ENCODE data around the gene PAN3.

The PAN3 gene

DNA sequence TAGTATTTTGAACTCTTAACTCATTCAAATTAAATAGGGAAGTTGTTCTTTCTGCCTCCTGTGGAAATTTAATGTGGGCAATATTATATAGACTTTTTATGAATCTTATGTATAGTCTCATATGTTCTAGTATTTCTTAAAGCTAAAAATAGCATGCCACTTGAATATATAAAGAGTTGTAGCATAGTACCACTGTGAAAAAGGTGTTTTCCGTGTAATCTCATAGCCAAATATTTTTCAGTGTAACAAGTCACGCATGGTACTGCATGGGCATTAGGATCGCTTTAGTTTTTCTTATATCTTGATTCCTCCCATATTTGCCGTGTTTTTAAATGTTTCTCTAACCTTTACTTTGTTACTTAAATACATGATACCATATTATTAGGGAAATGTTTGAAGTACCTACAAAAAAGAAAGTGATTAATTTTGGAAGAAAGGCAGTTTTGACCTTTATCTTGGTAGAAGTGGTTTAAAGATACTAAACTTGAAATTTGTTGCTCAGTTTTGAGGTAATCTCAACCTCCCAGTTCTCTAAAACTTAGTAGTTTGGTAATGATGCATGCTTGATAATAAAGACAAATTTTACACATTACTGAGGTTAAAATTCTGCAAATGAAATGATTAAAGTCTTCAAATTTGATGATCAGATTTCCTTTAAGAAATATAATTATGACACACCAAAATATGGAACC, 81.2 kb downstream of the PAN3 start:
- no peak for DNase-seq (ENCODE audit: low read depth)

DNA sequence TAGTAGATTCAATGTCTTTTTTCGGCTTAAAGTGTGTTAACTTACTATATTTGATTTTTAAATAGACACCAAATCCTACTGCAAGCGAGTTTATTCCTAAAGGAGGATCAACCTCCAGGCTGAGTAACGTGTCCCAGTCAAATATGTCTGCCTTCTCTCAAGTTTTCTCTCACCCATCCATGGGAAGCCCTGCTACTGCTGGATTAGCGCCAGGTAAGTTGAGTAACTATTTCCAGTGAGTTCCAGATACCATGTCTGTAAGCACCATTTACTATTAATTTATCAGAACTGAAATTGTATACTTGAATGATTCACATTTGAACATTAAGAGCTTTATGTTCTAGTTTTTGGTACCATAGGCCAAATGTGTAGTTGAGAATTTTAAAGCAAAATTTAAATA, 81.8 kb downstream of the PAN3 start:
- no peak for DNase-seq (ENCODE audit: low read depth)

DNA sequence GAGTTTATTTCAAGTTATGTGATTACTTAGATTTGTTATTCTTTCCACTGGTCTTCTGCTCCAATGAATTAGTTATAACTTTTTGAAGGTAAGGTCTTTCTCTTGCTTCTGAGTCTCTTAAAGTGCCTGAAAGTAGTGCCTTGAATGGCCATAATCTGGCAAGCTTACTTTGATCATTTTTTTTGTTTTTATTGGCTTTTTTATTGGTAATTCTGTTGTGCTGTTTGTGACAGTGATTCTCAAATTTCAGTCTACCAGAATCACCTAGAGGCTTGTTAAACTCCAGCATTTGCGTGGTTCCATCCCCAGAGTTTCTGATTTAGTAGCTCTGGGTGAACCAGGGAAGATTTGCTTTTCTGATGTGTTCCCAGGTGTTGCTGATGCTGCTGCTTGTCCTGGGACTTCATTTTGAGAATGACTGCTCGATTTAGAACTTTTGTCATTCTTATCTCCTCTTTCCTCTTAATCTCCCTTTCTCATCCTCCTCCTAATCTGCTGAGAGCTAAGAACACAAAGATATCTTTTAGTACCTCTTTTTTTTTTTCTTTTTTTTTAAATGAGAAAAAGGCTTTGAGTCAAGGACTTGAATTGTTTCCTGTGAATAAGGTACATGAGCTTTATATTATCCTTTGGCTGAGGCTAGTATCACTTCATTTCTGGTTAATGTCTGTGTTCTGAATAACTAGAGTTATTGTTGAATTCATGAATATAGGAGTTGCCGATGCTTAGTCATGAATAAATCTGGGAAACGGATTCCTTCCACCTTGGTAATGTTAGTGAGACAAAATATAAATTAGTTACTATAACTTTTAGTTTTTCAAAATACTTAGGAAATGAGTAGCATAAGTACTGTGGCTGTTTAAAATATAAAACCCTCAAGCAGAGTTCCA, 91.4 kb downstream of the PAN3 start:
- no peak for DNase-seq (ENCODE audit: low read depth)

DNA sequence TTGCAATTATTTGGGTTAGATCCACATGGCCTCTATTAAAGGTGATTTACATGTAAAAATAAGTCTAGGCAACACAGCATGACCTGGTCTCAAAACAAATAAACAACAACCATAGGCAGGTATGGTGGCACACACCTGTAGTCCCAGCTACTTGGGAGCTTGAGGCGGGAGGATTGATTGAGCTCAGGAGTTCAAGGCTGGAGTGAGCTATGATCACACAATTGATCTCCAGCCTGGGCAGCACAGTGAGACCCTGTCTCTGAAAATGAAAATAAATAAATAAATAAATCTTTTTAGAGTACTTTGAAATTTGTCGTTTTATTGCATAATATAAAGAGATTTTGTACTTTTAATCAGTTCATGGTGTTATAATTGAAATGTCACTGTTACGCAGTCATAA, 93.3 kb downstream of the PAN3 start:
- no peak for DNase-seq (ENCODE audit: low read depth)

DNA sequence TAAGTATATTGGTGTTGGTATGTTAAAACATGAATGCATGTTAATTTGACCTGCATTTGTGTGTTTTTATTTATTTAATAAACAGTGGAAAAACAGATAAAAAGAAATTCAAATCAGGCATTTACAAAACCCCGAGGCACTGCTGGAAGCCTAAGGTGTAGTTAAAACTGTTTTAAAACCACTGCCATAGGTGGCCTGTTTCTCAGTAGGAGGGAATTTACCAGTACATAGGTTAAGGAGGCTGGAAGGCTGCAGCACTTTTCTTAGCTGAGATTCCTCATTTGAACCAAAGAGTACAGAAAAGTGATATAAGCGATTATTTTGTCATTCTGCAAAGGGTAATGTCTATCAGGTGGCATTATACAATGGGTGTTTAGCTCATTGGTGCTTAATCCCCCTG, 99.6 kb downstream of the PAN3 start:
- DNase-seq (ENCODE audit: low read depth) = no peak

DNA sequence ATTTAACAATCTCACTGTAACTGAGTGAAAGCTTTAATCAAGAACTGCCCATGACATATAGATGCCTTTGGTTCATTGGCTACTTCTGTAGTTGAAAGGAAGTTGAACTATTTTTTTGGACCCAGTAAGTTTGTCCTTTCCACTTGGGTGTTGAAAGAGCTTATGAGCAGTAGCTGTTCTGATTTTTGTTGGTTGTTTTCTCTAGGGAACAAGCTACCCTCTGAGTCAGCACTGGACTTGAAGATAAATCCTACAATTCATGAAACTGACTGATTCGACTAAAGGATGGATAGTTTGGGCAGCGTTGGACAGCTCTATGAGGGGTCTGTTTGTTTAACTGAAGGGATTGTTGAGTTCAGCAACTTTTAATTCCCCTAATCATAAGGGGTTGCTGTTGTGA, 101.0 kb downstream of the PAN3 start:
- DNase-seq (ENCODE audit: low read depth) = no peak

DNA sequence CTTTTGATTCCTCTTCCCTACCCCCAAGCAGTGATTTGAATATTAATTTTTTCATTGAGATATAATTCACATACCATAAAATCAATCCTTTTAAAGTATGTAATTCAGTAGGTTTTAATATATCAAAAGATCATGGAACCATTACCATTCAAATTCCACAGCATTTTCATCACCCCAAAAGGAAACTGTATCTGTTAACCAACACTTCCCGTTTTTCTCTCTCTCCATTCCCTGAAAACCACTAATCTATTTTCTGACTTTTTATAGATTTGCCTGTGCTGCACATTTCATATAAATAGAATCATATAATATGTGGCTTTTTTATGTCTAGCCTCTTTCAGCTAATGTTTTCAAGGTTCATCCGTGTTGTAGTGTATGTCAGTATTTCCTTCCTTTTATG, 107.1 kb downstream of the PAN3 start:
- DNase-seq (ENCODE audit: low read depth) = no peak

DNA sequence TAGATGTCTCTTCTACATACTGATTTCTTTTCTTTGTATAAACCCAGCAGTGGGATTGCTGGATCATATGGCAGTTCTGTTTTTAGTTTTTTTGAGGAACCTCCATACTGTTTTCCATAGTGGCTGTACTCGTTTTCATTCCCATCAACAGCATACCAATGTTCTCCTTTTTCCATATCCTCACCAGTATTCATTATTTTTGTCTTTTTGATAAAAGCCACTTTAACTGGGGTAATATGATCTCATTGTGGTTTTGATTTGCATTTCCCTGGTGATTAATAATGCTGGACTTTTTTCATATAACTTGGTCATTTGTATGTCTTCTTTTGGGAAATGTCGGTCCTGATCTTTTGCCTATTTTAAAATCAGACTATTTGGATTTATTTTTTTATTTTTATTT, 108.5 kb downstream of the PAN3 start:
- DNase-seq (ENCODE audit: low read depth) = no peak

DNA sequence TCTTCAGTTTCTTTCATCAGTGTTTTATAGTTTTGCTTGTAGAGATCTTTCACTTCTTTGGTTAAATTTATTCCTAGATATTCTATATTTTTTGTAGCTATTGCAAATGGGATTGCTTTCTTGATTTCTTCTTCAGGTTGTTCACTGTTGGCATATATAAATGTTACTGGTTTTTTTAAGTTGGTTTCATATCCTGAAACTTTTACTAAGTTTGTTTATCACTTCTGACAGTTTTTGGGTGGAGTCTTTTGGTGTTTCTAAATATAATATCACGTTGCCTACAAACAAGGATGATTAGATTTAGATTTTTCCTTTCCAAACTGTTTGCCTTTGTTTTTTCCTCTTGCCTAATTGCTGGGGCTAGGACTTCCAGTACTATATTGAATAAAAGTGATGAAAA, 109.7 kb downstream of the PAN3 start:
- no peak for DNase-seq (ENCODE audit: low read depth)

DNA sequence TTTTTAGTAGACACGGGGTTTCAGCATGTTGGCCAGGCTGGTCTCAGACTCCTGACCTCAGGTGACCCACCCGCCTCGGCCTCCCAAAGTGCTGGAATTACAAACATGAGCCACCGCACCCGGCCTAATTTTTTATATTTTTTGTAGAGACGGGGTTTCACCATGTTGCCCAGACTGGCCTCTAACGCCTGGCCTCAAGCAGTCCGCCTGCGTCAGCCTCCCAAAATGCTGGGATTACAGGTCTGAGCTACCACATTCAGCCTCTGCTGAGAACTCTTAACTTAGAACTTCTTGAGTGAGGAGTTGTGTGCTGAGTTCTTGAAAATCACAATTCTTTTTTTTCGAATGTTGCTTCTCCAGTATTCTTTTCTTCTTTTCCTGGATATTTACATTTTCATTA, 112.2 kb downstream of the PAN3 start:
- no peak for DNase-seq (ENCODE audit: low read depth)

DNA sequence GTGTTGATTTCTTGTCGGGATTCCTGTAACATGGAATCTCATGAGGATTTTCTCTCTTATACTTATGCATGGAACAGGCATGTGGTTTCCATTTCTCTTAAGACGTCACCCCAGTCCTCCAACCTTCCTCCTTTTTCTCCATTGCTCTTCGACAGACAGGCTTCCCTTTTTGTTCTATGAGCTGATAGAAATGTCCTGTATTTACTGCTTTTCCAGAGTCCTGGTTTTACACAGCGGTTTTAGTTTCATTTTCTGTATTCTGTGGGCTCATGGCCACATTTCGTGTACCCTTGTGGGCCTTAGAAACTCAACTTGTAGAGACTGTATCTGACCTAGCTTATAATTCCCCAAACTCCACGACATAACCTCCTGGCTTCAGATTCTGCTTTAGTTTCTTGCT, 113.1 kb downstream of the PAN3 start:
- no peak for DNase-seq (ENCODE audit: low read depth)

DNA sequence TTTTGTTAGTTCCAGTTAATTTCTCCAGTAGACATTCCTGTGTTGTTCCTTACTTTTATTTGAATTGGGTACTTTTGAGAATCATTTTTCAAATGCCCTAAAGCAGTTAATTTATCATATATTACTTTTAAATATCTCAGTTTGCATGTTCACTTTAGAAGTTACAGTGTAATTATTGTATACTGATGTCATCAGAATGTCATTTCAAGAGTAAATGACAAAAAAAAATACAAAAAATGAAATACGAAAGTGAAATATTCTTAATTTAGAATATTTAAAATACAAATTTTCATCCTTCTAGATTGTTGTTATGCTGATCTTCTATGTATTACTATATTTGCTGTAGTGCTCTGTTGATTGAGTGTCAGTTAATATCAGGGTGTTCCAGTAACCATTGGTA, 114.2 kb downstream of the PAN3 start:
- no peak for DNase-seq (ENCODE audit: low read depth)

DNA sequence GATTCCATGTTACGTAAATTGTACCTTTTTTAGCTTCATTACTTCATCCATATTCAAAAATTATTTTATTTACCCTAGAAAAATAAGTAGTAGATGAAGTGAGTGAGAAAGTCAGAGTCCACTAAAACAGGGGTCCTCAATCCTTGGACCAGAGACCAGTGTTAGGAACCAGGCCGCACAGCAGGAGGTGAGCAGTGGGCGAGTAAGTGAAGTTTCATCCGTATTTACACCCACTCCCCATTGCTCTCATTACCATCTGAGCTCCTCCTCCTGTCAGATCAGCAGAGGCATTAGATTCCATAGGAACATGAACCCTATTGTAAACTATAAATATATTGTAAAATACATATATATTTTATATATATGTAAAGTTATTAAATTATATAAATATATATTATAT, 119.0 kb downstream of the PAN3 start:
- no peak for DNase-seq (ENCODE audit: low read depth)

DNA sequence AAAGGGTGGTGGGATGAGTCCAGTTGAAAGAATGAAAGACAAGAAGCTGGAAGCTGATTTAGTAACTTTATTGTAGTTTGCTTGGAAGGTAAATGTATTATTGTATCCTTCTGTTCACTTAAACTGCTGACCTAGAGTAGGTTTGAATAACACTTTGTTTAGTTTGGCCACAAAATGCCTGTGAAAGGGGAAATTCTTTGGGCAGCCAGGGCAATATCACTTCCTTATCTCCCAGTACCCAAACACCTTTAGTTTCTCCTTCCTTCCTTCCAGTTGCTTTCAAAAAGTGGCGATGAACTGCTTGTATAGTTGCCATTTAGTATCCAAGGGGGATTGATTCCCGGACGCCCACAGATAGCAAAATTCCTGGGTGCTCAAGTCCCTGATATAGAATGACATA, 120.1 kb downstream of the PAN3 start:
- no peak for DNase-seq (ENCODE audit: low read depth)

DNA sequence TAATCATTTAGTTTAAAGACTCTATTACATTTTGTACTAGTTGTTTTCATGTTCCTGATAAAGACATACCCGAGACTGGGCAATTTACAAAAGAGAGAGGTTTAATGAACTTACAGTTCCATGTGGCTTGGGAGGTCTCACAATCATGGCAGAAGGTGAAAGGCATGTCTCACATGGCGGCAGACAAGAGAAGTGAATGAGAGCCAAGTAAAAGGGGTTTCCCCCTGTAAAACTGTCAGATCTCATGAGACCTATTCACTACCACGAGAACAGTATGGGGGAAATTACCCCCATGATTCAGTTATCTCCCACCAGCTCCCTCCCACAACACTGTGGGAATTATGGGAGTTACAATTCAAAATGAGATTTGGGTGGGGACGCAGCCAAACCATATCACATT, 129.2 kb downstream of the PAN3 start:
- no peak for DNase-seq (ENCODE audit: low read depth)

DNA sequence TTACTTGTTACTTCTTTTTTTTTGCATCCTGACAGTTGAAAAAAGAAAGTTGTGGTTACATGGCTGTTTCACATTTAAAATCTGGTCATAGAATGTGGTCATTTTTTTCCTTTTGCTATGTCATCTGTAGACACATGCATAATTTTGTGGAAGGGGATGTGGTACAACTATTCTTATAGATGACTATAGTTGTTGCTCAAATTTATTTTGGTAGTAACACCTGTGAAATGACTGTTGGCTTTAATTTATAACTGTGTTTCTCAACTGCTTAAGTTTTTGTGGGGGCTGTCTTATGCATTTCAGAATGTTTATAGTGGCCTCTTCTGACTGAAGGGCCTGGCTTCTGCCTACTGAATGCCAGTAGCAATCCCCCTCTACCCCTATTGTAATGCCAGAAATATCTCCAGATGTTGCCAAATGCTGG, 130.5 kb downstream of the PAN3 start:
- DNase-seq (ENCODE audit: low read depth) = no peak

DNA sequence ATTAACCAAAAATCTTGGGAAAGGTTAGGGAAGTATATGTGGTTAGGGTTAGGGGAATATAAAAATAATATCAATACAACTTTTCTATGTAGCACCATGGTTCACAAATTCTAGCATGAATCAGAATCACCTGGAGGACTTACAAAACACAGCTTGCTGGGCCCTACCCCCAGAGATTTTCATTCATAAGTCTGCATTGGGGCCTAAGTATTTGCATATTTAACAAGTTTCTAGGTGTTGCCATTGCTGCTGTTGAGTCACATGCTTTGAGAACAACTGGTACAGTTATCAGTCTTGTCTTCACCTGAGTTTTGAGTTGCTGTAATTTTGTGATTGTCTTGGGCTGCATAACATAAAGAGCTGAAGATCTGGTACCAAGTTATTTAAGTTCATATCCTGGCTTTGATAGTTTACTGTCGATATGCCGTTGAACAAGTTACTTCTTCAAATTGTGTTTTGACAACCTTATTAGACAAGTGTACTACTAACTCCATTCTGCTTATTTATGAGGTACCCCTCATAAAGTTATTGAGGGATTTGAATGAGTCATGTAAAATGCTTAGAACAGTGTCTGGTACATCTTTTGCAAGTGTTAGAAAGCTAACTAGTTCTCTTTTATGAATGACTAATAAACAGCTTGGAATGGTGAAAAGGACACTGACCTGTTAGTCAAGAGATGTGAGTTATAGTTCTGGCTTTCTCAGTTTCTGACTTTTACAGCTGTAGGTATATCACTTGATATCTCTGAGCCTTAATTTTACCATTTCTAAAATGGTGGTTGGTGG, 132.9 kb downstream of the PAN3 start:
- no peak for DNase-seq (ENCODE audit: low read depth)

DNA sequence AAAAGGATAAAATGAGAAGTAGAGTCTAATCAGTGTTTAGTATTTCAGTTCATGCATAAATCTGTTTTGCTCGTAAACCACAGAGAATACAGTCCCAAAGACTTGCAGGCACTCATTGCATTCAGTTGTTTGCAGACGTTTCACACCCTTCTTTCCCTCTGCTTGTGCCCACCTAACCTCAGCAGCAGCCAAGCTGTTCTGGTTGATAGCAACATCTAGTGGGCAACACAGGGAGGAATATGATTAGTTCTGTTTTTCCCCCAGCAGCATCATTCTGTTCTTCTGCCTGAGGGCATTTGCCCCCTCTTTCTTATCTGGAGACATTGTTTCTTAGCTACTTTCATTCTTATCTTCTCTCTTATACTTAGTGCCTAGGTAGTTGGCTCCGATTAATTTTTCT, 135.6 kb downstream of the PAN3 start:
- no peak for DNase-seq (ENCODE audit: low read depth)

DNA sequence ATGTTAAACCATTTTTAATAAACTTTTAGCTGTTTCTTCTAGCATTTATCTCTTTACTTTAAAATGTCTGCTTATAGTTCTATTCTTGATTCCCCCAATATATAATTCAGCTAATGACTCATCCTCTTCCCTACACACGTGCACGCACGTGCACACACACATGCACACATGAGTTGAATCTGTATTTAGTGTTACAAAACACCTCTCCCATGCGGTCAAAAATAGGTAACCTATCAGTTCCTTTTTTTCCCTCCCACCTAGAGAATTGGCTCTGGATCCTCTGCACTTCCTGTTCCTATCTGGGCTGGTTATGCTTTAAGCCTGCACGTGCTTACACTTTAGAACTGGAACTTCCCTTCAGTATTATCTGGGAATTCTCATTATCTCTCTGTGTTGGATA, 144.1 kb downstream of the PAN3 start:
- DNase-seq (ENCODE audit: low read depth) = no peak

DNA sequence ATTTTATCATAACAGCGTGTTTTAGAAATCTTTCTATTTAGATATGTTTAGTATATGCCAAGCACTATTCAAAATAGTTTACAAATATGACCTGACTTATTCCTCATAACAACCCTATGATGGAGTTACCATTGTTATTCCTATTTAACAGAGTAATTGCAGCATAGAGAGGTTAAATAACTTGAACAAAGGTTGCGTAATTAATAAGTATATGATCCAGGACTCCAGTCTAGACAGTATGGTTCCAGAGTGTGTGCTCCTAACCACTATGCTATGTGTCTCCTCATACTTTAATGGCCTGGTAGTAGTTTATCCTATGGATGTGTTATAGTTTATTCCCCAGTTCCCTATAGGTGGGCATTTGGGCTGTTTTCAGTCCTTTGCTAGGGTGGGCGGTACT, 145.3 kb downstream of the PAN3 start:
- no peak for DNase-seq (ENCODE audit: low read depth)

DNA sequence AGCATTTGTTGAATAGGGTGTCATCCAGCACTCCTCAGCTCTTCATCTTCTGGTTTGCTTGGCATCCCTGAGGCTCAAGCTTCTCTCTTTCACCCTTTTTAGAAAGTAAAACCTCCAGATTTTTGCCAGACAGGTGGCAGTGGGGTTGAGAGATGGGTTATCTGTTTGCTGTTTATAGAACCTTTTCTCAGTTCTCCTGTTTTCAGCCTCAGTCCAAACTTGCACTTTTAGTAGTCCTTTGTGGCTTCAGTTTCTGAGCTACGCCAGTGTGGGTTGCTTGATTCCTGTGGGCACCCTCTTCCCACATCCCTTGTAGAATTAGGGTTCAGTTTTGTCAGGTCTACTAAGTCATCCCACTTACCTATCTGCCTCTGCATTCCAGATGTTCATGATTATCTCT, 147.9 kb downstream of the PAN3 start:
- DNase-seq (ENCODE audit: low read depth) = no peak

DNA sequence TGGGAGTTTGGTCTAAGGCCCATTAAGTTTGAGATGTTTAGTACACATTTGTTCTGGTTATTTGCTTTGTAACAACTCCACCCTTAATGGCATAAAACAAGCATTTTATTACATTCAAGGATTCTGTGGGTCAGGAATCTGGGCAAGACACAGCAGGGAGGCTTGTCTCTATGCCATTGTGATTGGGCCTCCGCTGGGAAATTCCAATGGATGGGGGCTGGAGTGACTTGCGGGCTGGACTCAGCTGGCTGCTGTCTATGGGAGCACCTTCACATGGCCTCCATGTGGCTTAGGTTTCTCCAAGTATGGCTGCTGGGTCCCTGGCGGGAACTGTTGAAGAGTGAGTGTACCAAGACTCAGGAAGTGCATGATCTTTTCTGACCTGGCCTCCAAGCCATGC, 159.0 kb downstream of the PAN3 start:
- no peak for DNase-seq (ENCODE audit: low read depth)

DNA sequence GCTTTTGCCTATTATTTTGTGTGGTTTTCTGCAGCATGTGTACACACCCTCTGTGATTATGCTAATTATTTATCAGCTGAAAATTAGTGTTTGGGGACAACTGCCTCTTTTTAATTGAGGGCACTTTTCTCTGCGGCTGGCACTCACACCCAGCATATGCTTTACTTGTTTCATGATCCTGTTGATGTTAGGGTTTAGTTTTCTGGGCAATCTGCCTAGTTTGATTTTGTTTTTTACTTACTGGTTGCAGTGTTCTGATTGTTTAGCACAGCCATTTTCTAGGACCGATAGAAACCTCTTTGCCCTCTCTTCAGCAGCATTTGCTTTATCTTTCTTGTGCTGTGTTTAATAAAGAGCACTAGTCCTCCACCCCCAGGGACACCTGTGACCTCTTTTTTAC, 161.6 kb downstream of the PAN3 start:
- DNase-seq (ENCODE audit: low read depth) = no peak

Measured in stimulated activated CD8-positive, alpha-beta memory T cell treated with anti-CD3 and anti-CD28 coated beads, Interleukin-15, amount 100 ng/mL, for 1 hour (primary cell).